Activated naive CD8-positive, alpha-beta T cell (primary cell): Measurements from ENCODE around the gene LIPN.
"Not testable (repeated sequence)": the region's sequence is repeated elsewhere in the genome, so short reads cannot be mapped to it uniquely, and the experiment has no call there.

Experiments used
- H3K27ac Mint-ChIP-seq: one replicate; pipeline ENCODE4 v1.8.0; 2021; ENCODE audit warnings: mixed read lengths
- H3K27me3 Mint-ChIP-seq: one replicate; pipeline ENCODE4 v1.8.0; 2021; ENCODE audit warnings: mixed read lengths
- H3K36me3 Mint-ChIP-seq: one replicate; pipeline ENCODE4 v1.8.0; 2021; ENCODE audit warnings: mixed read lengths
- H3K4me1 Mint-ChIP-seq: one replicate; pipeline ENCODE4 v1.8.0; 2021; ENCODE audit warnings: low read depth, mixed read lengths
- H3K4me3 Mint-ChIP-seq: one replicate; pipeline ENCODE4 v1.8.0; 2021; ENCODE audit warnings: mild to moderate bottlenecking, mixed read lengths
- H3K9me3 Mint-ChIP-seq: one replicate; pipeline ENCODE4 v1.8.0; 2021; ENCODE audit warnings: low read depth, mixed read lengths

Gene LIPN

GRCh38 chr10:88759366-88760101 is at the start of gene LIPN:
LIPN (plus strand) TSS chr10:88760020; CDS start chr10:88761406, 1,386 bp downstream.
- Mint-ChIP-seq H3K4me3 (no peak within 1 kb of the TSS), H3K27ac (no peak within 1 kb of the TSS), H3K36me3 (no peaks in the 10 kb centered on the region)

GRCh38 chr10:88715517-88715916 is 44.3 kb upstream of the LIPN start:
- Mint-ChIP-seq H3K27me3 (peaks cover 5% of the 10 kb centered on the region), H3K36me3 (no peaks in the 10 kb centered on the region), H3K27ac (no peak overlapping the region), H3K9me3 (no peaks in the 10 kb centered on the region), H3K4me1 (no peaks in the 10 kb centered on the region), H3K4me3 (no peak overlapping the region)

More at GRCh38 chr10:88759366-88760101, at the start of gene LIPN:
- no peaks in the 10 kb centered on the region for H3K9me3 Mint-ChIP-seq
- H3K4me1 Mint-ChIP-seq = peaks cover 11% of the 10 kb centered on the region
- no peaks in the 10 kb centered on the region for H3K27me3 Mint-ChIP-seq

- Mint-ChIP-seq H3K4me3 (no peak overlapping the region), H3K4me1 (no peaks in the 10 kb centered on the region), H3K9me3 (no peaks in the 10 kb centered on the region), H3K36me3 (no peaks in the 10 kb centered on the region), H3K27me3 (peaks cover 4% of the 10 kb centered on the region), H3K27ac (no peak overlapping the region)
Observed at GRCh38 chr10:88721392-88721791, 38.4 kb upstream of the LIPN start.

GRCh38 chr10:88725798-88726197 is 34.0 kb upstream of the LIPN start:
- Mint-ChIP-seq H3K27ac (no peak overlapping the region), H3K9me3 (no peaks in the 10 kb centered on the region), H3K4me3 (no peak overlapping the region), H3K36me3 (no peaks in the 10 kb centered on the region), H3K27me3 (no peaks in the 10 kb centered on the region), H3K4me1 (no peaks in the 10 kb centered on the region)

- Mint-ChIP-seq H3K36me3 (no peaks in the 10 kb centered on the region), H3K27ac (no peak overlapping the region), H3K4me1 (no peaks in the 10 kb centered on the region), H3K4me3 (no peak overlapping the region), H3K9me3 (no peaks in the 10 kb centered on the region), H3K27me3 (no peaks in the 10 kb centered on the region)
Observed at GRCh38 chr10:88728107-88728763, 31.6 kb upstream of the LIPN start.

GRCh38 chr10:88730864-88731263 is 29.0 kb upstream of the LIPN start:
- Mint-ChIP-seq H3K4me1 (no peaks in the 10 kb centered on the region), H3K27ac (no peak overlapping the region), H3K36me3 (no peaks in the 10 kb centered on the region)

GRCh38 chr10:88731296-88731695 is 28.5 kb upstream of the LIPN start:
- Mint-ChIP-seq H3K4me1 (no peaks in the 10 kb centered on the region), H3K27me3 (no peaks in the 10 kb centered on the region), H3K27ac (no peak overlapping the region), H3K4me3 (no peak overlapping the region), H3K36me3 (no peaks in the 10 kb centered on the region), H3K9me3 (no peaks in the 10 kb centered on the region)

More at GRCh38 chr10:88730864-88731263, 29.0 kb upstream of the LIPN start:
- Mint-ChIP-seq H3K4me3 (no peak overlapping the region), H3K27me3 (no peaks in the 10 kb centered on the region), H3K9me3 (no peaks in the 10 kb centered on the region)

GRCh38 chr10:88733215-88733614 is 26.6 kb upstream of the LIPN start:
- no peaks in the 10 kb centered on the region for H3K9me3 Mint-ChIP-seq
- no peaks in the 10 kb centered on the region for H3K36me3 Mint-ChIP-seq
- peaks cover 3% of the 10 kb centered on the region for H3K27me3 Mint-ChIP-seq
- no peaks in the 10 kb centered on the region for H3K4me1 Mint-ChIP-seq
- no peak overlapping the region for H3K4me3 Mint-ChIP-seq
- no peak overlapping the region for H3K27ac Mint-ChIP-seq

- H3K4me1 Mint-ChIP-seq = no peaks in the 10 kb centered on the region
- no peak overlapping the region for H3K27ac Mint-ChIP-seq
- no peak overlapping the region for H3K4me3 Mint-ChIP-seq
- no peaks in the 10 kb centered on the region for H3K36me3 Mint-ChIP-seq
- H3K27me3 Mint-ChIP-seq = peaks cover 3% of the 10 kb centered on the region
- H3K9me3 Mint-ChIP-seq = no peaks in the 10 kb centered on the region
Observed at GRCh38 chr10:88735661-88736060, 24.2 kb upstream of the LIPN start.

- peaks cover 11% of the 10 kb centered on the region for H3K9me3 Mint-ChIP-seq
- not testable (repeated sequence) for H3K36me3 Mint-ChIP-seq, H3K4me1 Mint-ChIP-seq, H3K4me3 Mint-ChIP-seq, H3K27ac Mint-ChIP-seq
- peaks cover 12% of the 10 kb centered on the region for H3K27me3 Mint-ChIP-seq
Observed at GRCh38 chr10:88741921-88742320, 17.9 kb upstream of the LIPN start.

GRCh38 chr10:88742448-88742847 is 17.4 kb upstream of the LIPN start:
- Mint-ChIP-seq H3K27ac (no peak overlapping the region), H3K9me3 (peaks cover 11% of the 10 kb centered on the region), H3K36me3 (peaks cover 2% of the 10 kb centered on the region), H3K27me3 (peaks cover 12% of the 10 kb centered on the region), H3K4me1 (no peaks in the 10 kb centered on the region), H3K4me3 (no peak overlapping the region)

GRCh38 chr10:88744002-88744401 is 15.8 kb upstream of the LIPN start:
- Mint-ChIP-seq H3K4me1 (no peaks in the 10 kb centered on the region), H3K27ac (no peak overlapping the region), H3K36me3 (peaks cover 5% of the 10 kb centered on the region), H3K9me3 (peaks cover 11% of the 10 kb centered on the region), H3K4me3 (no peak overlapping the region), H3K27me3 (peaks cover 9% of the 10 kb centered on the region)

GRCh38 chr10:88745633-88746032 is 14.2 kb upstream of the LIPN start:
- Mint-ChIP-seq H3K4me1 (no peaks in the 10 kb centered on the region), H3K27me3 (peaks cover 9% of the 10 kb centered on the region), H3K4me3 (no peak overlapping the region), H3K27ac (no peak overlapping the region), H3K36me3 (peaks cover 5% of the 10 kb centered on the region), H3K9me3 (peaks cover 11% of the 10 kb centered on the region)

- Mint-ChIP-seq H3K4me3 (no peak overlapping the region), H3K27me3 (peaks cover 2% of the 10 kb centered on the region), H3K4me1 (peaks cover 6% of the 10 kb centered on the region), H3K36me3 (no peaks in the 10 kb centered on the region), H3K9me3 (no peaks in the 10 kb centered on the region), H3K27ac (no peak overlapping the region)
Observed at GRCh38 chr10:88754287-88754686, 5.5 kb upstream of the LIPN start.

GRCh38 chr10:88755753-88756152 is 4.1 kb upstream of the LIPN start:
- Mint-ChIP-seq H3K9me3 (no peaks in the 10 kb centered on the region), H3K36me3 (no peaks in the 10 kb centered on the region), H3K27me3 (peaks cover 2% of the 10 kb centered on the region), H3K4me1 (peaks cover 11% of the 10 kb centered on the region), H3K4me3 (no peak overlapping the region), H3K27ac (no peak overlapping the region)

- Mint-ChIP-seq H3K9me3 (no peaks in the 10 kb centered on the region), H3K36me3 (no peaks in the 10 kb centered on the region), H3K4me3 (no peak overlapping the region), H3K27me3 (peaks cover 2% of the 10 kb centered on the region), H3K4me1 (peaks cover 11% of the 10 kb centered on the region), H3K27ac (no peak overlapping the region)
Observed at GRCh38 chr10:88756660-88757059, 3.2 kb upstream of the LIPN start.
